ENCODE measurements around the gene TMEM131. TPM values are rescaled to one million over a fixed set of nuclear protein-coding genes. Genes with fewer than 3 reads are reported as not detected.
A peak's percentile ranks its signal among the peaks of the same experiment; 100 is the strongest.

TMEM131 gene
- total RNA-seq, 5 donors from 2014 or later (not counting 1 experiment from before 2014, with no cell fraction given) = 39.3 to 43.9 (median 41.1) TPM

DNA sequence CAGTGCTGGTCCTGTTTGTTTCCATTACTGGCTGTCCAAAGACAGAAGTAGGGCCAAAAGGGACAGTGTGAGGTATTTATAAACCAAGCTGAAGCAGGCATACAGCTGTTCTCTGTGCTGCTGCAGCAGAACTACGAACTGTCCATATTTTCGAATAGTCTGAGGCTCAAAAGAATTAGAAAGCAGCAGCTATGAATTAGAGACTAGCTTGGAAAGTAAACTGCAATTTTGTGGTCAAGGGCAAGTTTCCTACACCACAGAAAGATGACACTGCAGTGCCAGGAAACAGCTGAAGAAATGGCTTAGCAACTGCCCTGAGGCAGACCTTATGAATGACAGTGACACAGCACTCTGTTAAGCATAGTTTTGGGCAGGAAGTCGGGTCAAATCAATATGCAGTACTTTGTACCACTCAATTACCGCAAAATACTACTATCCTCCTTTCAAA lies 125.3 kb downstream of the TMEM131 start:
- H3K27me3 Mint-ChIP-seq = no peaks in the 10 kb centered on the region
- peak in 21 of 35 experiments; percentile 2 to 36 (median 9) for DNase-seq
- Histone ChIP-seq H3K4me1 (ENCODE audit: control insufficient read depth in 1 of 2, extremely low read depth in 1 of 2, insufficient read depth in 2 of 2, low read length in 2 of 2) (peaks cover 8 to 22% of the 10 kb centered on the region in 2 experiments), H3K27ac (ENCODE audit: low read length) (no peak overlapping the region), H3K9me3 (no peaks in the 10 kb centered on the region), H3K36me3 (ENCODE audit: control insufficient read depth in 2 of 2, extremely low read depth in 1 of 2, insufficient read depth in 1 of 2, low read length in 1 of 2) (no peaks in the 10 kb centered on the region), H3K4me3 (ENCODE audit: control insufficient read depth in 1 of 2, extremely low read depth in 1 of 2, low read length in 1 of 2) (no peak overlapping the region), H3K27me3 (replicated peaks in 1 of 2; ENCODE audit: control insufficient read depth in 2 of 2, extremely low read depth in 1 of 2, insufficient read depth in 2 of 2, low read length in 1 of 2) (no peaks in the 10 kb centered on the region)
- peak overlapping the region in 1 of 2 donors; percentile 57 for H3K27ac Mint-ChIP-seq
- CTCF ChIA-PET = interaction anchor here in 1 of 2 donors (1.1 kb wide), 1 partner anchor 9 kb away, joined by 3 read pairs; no protein-coding TSS in a partner anchor
- POLR2A ChIA-PET = interaction anchor here in 1 of 2 donors (0.5 kb wide), 2 partner anchors 11 to 1130 kb away, joined by 3 read pairs; no protein-coding TSS in a partner anchor
- WGBS (ENCODE audit: insufficient coverage) = 30% methylated on average over 2 of the region's 4 CpGs
- peaks cover 2 to 6% (median 6%) of the 10 kb centered on the region in 3 donors for H3K9me3 Mint-ChIP-seq
- H3K4me3 Mint-ChIP-seq = peak overlapping the region in 2 of 3 donors; percentile 4 to 18
- peak; percentile 69 to 98 (median 85) for ATAC-seq (replicated peaks in 1 of 4)
- peaks cover 52 to 58% (median 53%) of the 10 kb centered on the region in 3 donors for H3K4me1 Mint-ChIP-seq
- H3K36me3 Mint-ChIP-seq = peaks cover 29% of the 10 kb centered on the region

DNA sequence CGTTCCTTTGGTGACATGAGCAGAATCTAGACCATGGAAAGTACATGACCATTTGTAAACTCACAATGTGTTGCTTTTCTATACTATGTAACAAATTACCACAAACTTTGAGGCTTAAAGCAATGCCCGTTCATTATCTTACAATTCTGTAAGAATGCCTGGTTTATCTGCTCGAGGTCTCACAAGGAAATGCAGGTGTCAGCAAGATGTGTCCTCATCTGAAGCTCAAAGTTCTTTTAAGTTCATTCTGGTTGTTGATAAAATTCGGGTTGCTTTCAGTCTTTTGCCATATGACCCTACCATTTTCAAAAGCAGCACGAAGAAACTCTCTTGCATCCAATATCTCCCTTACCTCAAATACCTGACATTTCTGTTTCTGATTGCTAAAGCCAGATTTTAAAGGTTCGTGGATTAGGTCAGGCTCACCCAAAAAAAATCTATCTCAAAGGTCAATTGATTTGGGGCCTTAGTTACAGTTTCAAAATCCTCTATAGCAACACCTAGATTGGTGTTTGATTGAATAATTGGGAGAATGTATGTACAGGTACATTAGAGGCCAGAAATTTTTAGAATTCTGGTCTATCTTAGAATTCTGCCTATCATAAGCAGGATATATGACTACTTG lies 125.9 kb downstream of the TMEM131 start:
- H3K4me1 Mint-ChIP-seq = peaks cover 46 to 53% (median 49%) of the 10 kb centered on the region in 3 donors
- ChIA-PET POLR2A (interaction anchor here in 1 of 2 donors (0.5 kb wide), 1 partner anchor 12 kb away, joined by 3 read pairs; no protein-coding TSS in a partner anchor), CTCF (interaction anchor here in 1 of 2 donors (1.1 kb wide), 1 partner anchor 10 kb away, joined by 3 read pairs; no protein-coding TSS in a partner anchor)
- H3K27ac Mint-ChIP-seq = no peak overlapping the region
- peaks cover 2 to 6% (median 6%) of the 10 kb centered on the region in 3 donors for H3K9me3 Mint-ChIP-seq
- H3K27me3 ChIP-seq (replicated peaks in 1 of 2; ENCODE audit: control insufficient read depth in 2 of 2, extremely low read depth in 1 of 2, insufficient read depth in 2 of 2, low read length in 1 of 2) = no peaks in the 10 kb centered on the region
- no peaks in the 10 kb centered on the region for H3K9me3 ChIP-seq
- DNase-seq = no peak
- peaks cover 8 to 22% of the 10 kb centered on the region in 2 experiments for H3K4me1 ChIP-seq (ENCODE audit: control insufficient read depth in 1 of 2, extremely low read depth in 1 of 2, insufficient read depth in 2 of 2, low read length in 2 of 2)
- H3K36me3 Mint-ChIP-seq = peaks cover 35% of the 10 kb centered on the region
- WGBS (ENCODE audit: insufficient coverage) = 50% methylated on average over 2 of the region's 6 CpGs
- no peak overlapping the region for H3K27ac ChIP-seq (ENCODE audit: low read length)
- H3K36me3 ChIP-seq (ENCODE audit: control insufficient read depth in 2 of 2, extremely low read depth in 1 of 2, insufficient read depth in 1 of 2, low read length in 1 of 2) = no peaks in the 10 kb centered on the region
- H3K27me3 Mint-ChIP-seq = no peaks in the 10 kb centered on the region
- no peak for ATAC-seq (replicated peaks in 1 of 4)
- H3K4me3 Mint-ChIP-seq = no peak overlapping the region
- no peak overlapping the region for H3K4me3 ChIP-seq (ENCODE audit: control insufficient read depth in 1 of 2, extremely low read depth in 1 of 2, low read length in 1 of 2)

DNA sequence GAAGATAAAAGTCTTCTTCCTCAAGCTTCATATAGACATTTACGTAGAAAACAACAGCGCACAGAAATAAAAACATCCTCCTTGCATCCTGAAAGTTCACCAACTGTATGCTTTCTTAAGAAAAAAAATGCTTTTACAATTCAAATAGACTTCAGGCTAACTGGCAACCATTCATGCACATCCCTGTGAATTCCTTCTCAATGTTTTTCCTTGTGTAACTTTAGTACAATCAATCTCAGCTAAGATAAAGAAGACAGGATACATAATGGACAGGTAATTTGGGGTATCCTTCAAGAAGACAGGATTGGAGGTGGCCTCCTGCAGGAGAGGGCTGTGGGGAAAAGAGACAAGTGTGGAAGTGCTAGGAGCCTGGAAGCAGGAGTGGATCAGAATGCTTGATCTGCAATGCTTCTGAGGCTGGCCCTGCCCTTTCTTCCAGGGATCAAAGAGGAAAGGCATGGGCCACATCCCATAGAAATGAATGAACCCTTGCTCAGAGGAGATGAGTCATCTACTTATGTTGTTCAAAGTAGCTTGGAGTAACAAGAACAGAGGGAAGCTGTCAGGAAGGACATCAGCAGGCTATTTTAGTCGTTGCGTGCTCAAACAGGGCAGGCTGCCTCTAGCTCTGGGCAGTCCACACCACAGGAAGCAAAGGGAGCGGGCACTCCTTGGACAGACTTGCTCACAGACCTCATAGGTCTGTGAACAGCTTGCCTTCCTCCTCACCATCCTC lies 126.6 kb downstream of the TMEM131 start:
- 93% methylated on average over 5 of the region's 5 CpGs for WGBS (ENCODE audit: insufficient coverage)
- CTCF ChIA-PET = no interaction called here
- H3K4me3 ChIP-seq (ENCODE audit: control insufficient read depth in 1 of 2, extremely low read depth in 1 of 2, low read length in 1 of 2) = no peak overlapping the region
- H3K9me3 ChIP-seq = no peaks in the 10 kb centered on the region
- no peaks in the 10 kb centered on the region for H3K36me3 ChIP-seq (ENCODE audit: control insufficient read depth in 2 of 2, extremely low read depth in 1 of 2, insufficient read depth in 1 of 2, low read length in 1 of 2)
- no peak overlapping the region for H3K27ac ChIP-seq (ENCODE audit: low read length)
- Mint-ChIP-seq H3K27ac (no peak overlapping the region), H3K4me3 (no peak overlapping the region), H3K9me3 (peaks cover 2 to 6% (median 6%) of the 10 kb centered on the region in 3 donors), H3K36me3 (peaks cover 37% of the 10 kb centered on the region), H3K27me3 (no peaks in the 10 kb centered on the region), H3K4me1 (peaks cover 45 to 49% (median 48%) of the 10 kb centered on the region in 3 donors)
- peaks cover 8 to 22% of the 10 kb centered on the region in 2 experiments for H3K4me1 ChIP-seq (ENCODE audit: control insufficient read depth in 1 of 2, extremely low read depth in 1 of 2, insufficient read depth in 2 of 2, low read length in 2 of 2)
- no peak for DNase-seq
- ATAC-seq (replicated peaks in 1 of 4) = no peak
- POLR2A ChIA-PET = no interaction called here
- no peaks in the 10 kb centered on the region for H3K27me3 ChIP-seq (replicated peaks in 1 of 2; ENCODE audit: control insufficient read depth in 2 of 2, extremely low read depth in 1 of 2, insufficient read depth in 2 of 2, low read length in 1 of 2)

DNA sequence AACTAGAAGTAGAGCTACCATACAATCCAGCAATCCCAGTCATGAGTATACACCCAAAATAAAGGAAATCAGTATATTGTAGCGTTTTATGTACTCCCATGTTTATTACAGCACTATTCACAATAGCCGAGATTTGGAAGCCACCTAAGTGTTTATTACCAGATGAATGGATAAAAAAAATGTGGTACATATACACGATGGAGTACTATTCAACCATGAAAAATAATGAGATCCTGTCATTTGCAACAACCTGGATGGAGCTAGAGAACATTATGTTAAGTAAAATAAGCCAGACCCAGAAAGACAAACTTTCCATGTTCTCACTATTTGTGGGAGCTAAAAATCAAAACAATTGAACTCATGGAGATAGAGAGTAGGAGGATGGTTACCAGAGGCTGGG lies 131.9 kb downstream of the TMEM131 start:
- CTCF ChIA-PET = no interaction called here
- Histone ChIP-seq H3K27ac (ENCODE audit: low read length) (no peak overlapping the region), H3K36me3 (ENCODE audit: control insufficient read depth in 2 of 2, extremely low read depth in 1 of 2, insufficient read depth in 1 of 2, low read length in 1 of 2) (peaks cover 0 to 7% of the 10 kb centered on the region in 2 donors), H3K9me3 (peaks cover 2% of the 10 kb centered on the region), H3K27me3 (replicated peaks in 1 of 2; ENCODE audit: control insufficient read depth in 2 of 2, extremely low read depth in 1 of 2, insufficient read depth in 2 of 2, low read length in 1 of 2) (no peaks in the 10 kb centered on the region), H3K4me3 (ENCODE audit: control insufficient read depth in 1 of 2, extremely low read depth in 1 of 2, low read length in 1 of 2) (no peak overlapping the region), H3K4me1 (ENCODE audit: control insufficient read depth in 1 of 2, extremely low read depth in 1 of 2, insufficient read depth in 2 of 2, low read length in 2 of 2) (no peaks in the 10 kb centered on the region)
- Mint-ChIP-seq H3K27ac (no peak overlapping the region), H3K9me3 (peaks cover 2 to 18% (median 11%) of the 10 kb centered on the region in 3 donors), H3K27me3 (no peaks in the 10 kb centered on the region), H3K4me3 (no peak overlapping the region), H3K4me1 (peaks cover 2 to 6% (median 4%) of the 10 kb centered on the region in 3 donors), H3K36me3 (peaks cover 65% of the 10 kb centered on the region)
- POLR2A ChIA-PET = no interaction called here
- no CpG with 5 or more reads among the region's 3 CpGs for WGBS (ENCODE audit: insufficient coverage)
- DNase-seq (no peak), ATAC-seq (replicated peaks in 1 of 4) (no peak)

DNA sequence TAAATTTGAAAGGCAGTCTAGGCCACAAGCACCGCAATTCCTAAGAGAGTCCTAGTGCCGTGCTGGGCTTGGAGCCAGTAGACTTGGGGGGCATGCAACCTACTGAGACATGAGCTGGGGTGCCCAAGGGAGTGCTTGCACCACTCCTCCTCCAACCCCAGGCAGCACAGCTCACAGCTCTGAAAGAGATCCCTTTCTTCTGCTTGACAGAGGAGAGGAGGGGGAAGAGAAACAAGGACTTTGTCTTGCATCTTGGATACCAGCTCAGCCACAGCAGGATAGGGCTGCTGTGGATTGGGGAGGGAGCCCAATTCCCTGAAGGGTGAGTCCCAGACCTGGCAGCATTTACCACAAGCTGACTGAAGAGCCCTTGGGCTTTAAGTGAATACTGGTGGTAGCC lies 134.6 kb downstream of the TMEM131 start:
- Mint-ChIP-seq H3K9me3 (peaks cover 1 to 14% (median 6%) of the 10 kb centered on the region in 3 donors), H3K4me3 (no peak overlapping the region), H3K36me3 (peaks cover 74% of the 10 kb centered on the region), H3K4me1 (peaks cover 4 to 12% (median 7%) of the 10 kb centered on the region in 3 donors), H3K27me3 (no peaks in the 10 kb centered on the region), H3K27ac (no peak overlapping the region)
- POLR2A ChIA-PET = no interaction called here
- CTCF ChIA-PET = no interaction called here
- ATAC-seq (replicated peaks in 1 of 4) = no peak
- no peak for DNase-seq
- H3K27me3 ChIP-seq (replicated peaks in 1 of 2; ENCODE audit: control insufficient read depth in 2 of 2, extremely low read depth in 1 of 2, insufficient read depth in 2 of 2, low read length in 1 of 2) = no peaks in the 10 kb centered on the region
- 93% methylated on average over 2 of the region's 2 CpGs for WGBS (ENCODE audit: insufficient coverage)
- no peaks in the 10 kb centered on the region for H3K4me1 ChIP-seq (ENCODE audit: control insufficient read depth in 1 of 2, extremely low read depth in 1 of 2, insufficient read depth in 2 of 2, low read length in 2 of 2)
- H3K4me3 ChIP-seq (ENCODE audit: control insufficient read depth in 1 of 2, extremely low read depth in 1 of 2, low read length in 1 of 2) = no peak overlapping the region
- peaks cover 0 to 11% of the 10 kb centered on the region in 2 donors for H3K36me3 ChIP-seq (ENCODE audit: control insufficient read depth in 2 of 2, extremely low read depth in 1 of 2, insufficient read depth in 1 of 2, low read length in 1 of 2)
- no peak overlapping the region for H3K27ac ChIP-seq (ENCODE audit: low read length)
- peaks cover 2% of the 10 kb centered on the region for H3K9me3 ChIP-seq

DNA sequence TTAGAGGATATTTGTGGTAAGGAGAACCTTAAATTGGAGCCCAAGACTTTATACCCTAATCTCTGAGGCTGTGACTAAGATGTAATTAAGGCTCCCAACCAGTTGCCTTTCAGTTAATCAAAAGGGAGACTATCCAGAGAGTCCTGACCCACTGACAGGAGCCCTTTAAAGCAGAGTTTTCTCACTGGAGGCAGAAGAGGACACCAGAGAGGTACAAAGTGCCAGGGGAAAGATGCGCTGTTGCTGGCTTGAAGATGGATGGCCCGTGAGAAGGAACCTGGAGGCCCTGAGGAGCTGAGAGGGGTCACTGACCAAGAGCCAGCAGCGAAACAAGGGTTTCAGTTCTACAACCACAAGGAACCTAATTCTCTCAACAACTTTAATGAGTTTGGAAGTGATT lies 137.3 kb downstream of the TMEM131 start:
- Mint-ChIP-seq H3K4me1 (peaks cover 14 to 19% (median 16%) of the 10 kb centered on the region in 3 donors), H3K9me3 (peaks cover 0 to 5% (median 0%) of the 10 kb centered on the region in 3 donors), H3K4me3 (no peak overlapping the region), H3K27me3 (no peaks in the 10 kb centered on the region), H3K36me3 (peaks cover 68% of the 10 kb centered on the region), H3K27ac (no peak overlapping the region)
- no peak overlapping the region for H3K27ac ChIP-seq (ENCODE audit: low read length)
- ChIA-PET POLR2A (no interaction called here), CTCF (no interaction called here)
- H3K4me1 ChIP-seq (ENCODE audit: control insufficient read depth in 1 of 2, extremely low read depth in 1 of 2, insufficient read depth in 2 of 2, low read length in 2 of 2) = no peaks in the 10 kb centered on the region
- DNase-seq (no peak), ATAC-seq (replicated peaks in 1 of 4) (no peak)
- 100% methylated on average over 1 of the region's 3 CpGs for WGBS (ENCODE audit: insufficient coverage)
- H3K27me3 ChIP-seq (replicated peaks in 1 of 2; ENCODE audit: control insufficient read depth in 2 of 2, extremely low read depth in 1 of 2, insufficient read depth in 2 of 2, low read length in 1 of 2) = no peaks in the 10 kb centered on the region
- peaks cover 0 to 11% of the 10 kb centered on the region in 2 donors for H3K36me3 ChIP-seq (ENCODE audit: control insufficient read depth in 2 of 2, extremely low read depth in 1 of 2, insufficient read depth in 1 of 2, low read length in 1 of 2)
- H3K4me3 ChIP-seq (ENCODE audit: control insufficient read depth in 1 of 2, extremely low read depth in 1 of 2, low read length in 1 of 2) = no peak overlapping the region
- H3K9me3 ChIP-seq = no peaks in the 10 kb centered on the region
